ENCODE measurements around the gene USF1. TPM values are rescaled to one million over a fixed set of nuclear protein-coding genes. Genes with fewer than 3 reads are reported as not detected.

Gene USF1
- total and polyA plus RNA-seq, 11 donors, result 20.2 to 51.1 (median 30.7) TPM

GRCh38 chr1:161082483-161082882 is 36.7 kb upstream of the USF1 start:
- H3K27ac ChIP-seq, result peak overlapping the region in 1 of 12 donors; percentile 34
- peaks cover 0 to 5% (median 0%) of the 10 kb centered on the region in 9 donors for H3K27me3 ChIP-seq
- no peaks in the 10 kb centered on the region for H3K36me3 ChIP-seq
- intact Hi-C loops (cut with DNase I), result no loop called here
- TF ChIP-seq CTCF (IDR thresholded peaks at IDR 0.05), result no peak
- TF ChIP-seq POLR2A (IDR thresholded peaks at IDR 0.05), result no peak
- 89 to 92% (median 91%) methylated on average over 2 of the region's 2 CpGs for WGBS, 4 donors
- DNase-seq (no peak), ATAC-seq (no peak)
- H3K4me1 ChIP-seq, result peaks cover 0 to 16% (median 0%) of the 10 kb centered on the region in 12 donors
- H3K4me3 ChIP-seq, result no peak overlapping the region
- H3K9me3 ChIP-seq, result no peaks in the 10 kb centered on the region

GRCh38 chr1:161081519-161081918 is 35.7 kb upstream of the USF1 start:
- no peaks in the 10 kb centered on the region for H3K36me3 ChIP-seq

GRCh38 chr1:161080441-161081405 is 34.9 kb upstream of the USF1 start:
- H3K9me3 ChIP-seq, result no peaks in the 10 kb centered on the region
- no peak overlapping the region for H3K27ac ChIP-seq
- H3K4me1 ChIP-seq, result peaks cover 0 to 16% (median 0%) of the 10 kb centered on the region in 12 donors
- DNase-seq (no peak), ATAC-seq (no peak)
- 77 to 85% (median 80%) methylated on average over 5 of the region's 5 CpGs for WGBS, 4 donors
- peaks cover 0 to 5% (median 0%) of the 10 kb centered on the region in 9 donors for H3K27me3 ChIP-seq
- no peak for TF ChIP-seq CTCF (IDR thresholded peaks at IDR 0.05)
- TF ChIP-seq POLR2A (IDR thresholded peaks at IDR 0.05), result no peak
- no peaks in the 10 kb centered on the region for H3K36me3 ChIP-seq
- intact Hi-C loops (cut with DNase I), result no loop called here
- no peak overlapping the region for H3K4me3 ChIP-seq

More at GRCh38 chr1:161081519-161081918, 35.7 kb upstream of the USF1 start:
- Histone ChIP-seq H3K4me1 (peaks cover 0 to 16% (median 0%) of the 10 kb centered on the region in 12 donors), H3K9me3 (no peaks in the 10 kb centered on the region), H3K27ac (no peak overlapping the region), H3K27me3 (peaks cover 0 to 5% (median 0%) of the 10 kb centered on the region in 9 donors), H3K4me3 (no peak overlapping the region)
- no peak for TF ChIP-seq POLR2A (IDR thresholded peaks at IDR 0.05)
- no peak for TF ChIP-seq CTCF (IDR thresholded peaks at IDR 0.05)
- DNase-seq, result no peak
- ATAC-seq, result no peak
- WGBS, 4 donors, result 76 to 96% (median 79%) methylated on average over 5 of the region's 5 CpGs
- intact Hi-C loops (cut with DNase I), result no loop called here

- ATAC-seq (no peak), DNase-seq (no peak)
- Histone ChIP-seq H3K27me3 (peaks cover 0 to 5% (median 0%) of the 10 kb centered on the region in 9 donors), H3K4me1 (peaks cover 0 to 16% (median 0%) of the 10 kb centered on the region in 12 donors), H3K36me3 (no peaks in the 10 kb centered on the region), H3K4me3 (no peak overlapping the region), H3K27ac (no peak overlapping the region), H3K9me3 (no peaks in the 10 kb centered on the region)
- WGBS, 4 donors, result 51 to 65% (median 52%) methylated on average over 38 to 41 of the region's 41 CpGs
- intact Hi-C loops (cut with DNase I), result no loop called here
- no peak for TF ChIP-seq CTCF (IDR thresholded peaks at IDR 0.05)
- no peak for TF ChIP-seq POLR2A (IDR thresholded peaks at IDR 0.05)
Observed at GRCh38 chr1:161079436-161080110, 33.8 kb upstream of the USF1 start.
